Measurements from ENCODE around the gene ZSWIM5. TPM values are rescaled to one million over a fixed set of nuclear protein-coding genes. Genes with fewer than 3 reads are reported as not detected.

ZSWIM5 gene
- total and polyA plus RNA-seq, 7 experiments from 2014 or later = 0.17 to 3.6 (median 2.0) TPM

DNA sequence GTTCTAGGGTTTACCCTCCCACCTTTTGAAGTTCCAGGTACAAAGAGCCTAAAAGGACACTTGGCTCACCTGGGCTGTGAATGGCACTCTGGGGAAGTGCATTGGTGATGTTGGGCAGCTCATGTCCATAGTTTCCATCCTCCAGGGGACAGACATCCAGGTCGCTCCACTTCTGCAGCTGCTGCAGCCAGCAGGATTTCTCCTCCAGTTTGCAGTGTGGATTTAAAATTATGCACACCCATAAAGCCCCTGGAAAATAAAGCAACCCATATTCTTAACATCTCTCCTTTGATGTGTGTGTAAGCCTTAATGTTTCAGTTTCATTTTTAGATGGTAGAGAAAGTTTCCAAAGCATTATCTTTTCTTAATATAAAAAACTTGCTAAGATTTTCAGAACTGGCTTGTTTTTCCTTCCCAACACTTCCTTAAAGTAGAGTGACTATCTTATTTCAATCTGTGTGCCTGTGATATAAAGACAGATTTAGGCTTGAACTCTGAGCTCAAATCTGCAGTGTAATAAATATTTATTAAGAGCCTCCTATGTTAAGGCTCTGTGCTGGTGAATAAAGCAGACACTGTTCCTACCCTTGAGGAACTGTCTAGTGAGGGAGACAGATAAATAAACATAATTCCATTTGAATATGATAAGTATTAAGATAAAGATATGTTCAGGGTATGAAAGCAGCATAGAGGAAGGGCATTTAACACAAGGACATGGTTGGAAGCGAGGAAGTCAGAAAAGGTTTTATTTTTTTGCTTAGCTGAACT, 155.2 kb downstream of the ZSWIM5 start:
- intact Hi-C loops (cut with micrococcal nuclease) = loop anchor here (2.0 to 10.0 kb wide), 2 partner anchors 154 to 156 kb away; partner anchors contain the start of gene ZSWIM5 (in 2 of the 2)
- Histone ChIP-seq H3K4me3 (ENCODE audit: low read length) (peak overlapping the region; percentile 38), H3K36me3 (ENCODE audit: control insufficient read depth in 2 of 3, insufficient read depth in 3 of 3, low read length in 3 of 3) (no peaks in the 10 kb centered on the region), H3K27ac (ENCODE audit: low read depth, low read length) (peak overlapping the region; percentile 65), H3K27me3 (ENCODE audit: control insufficient read depth in 2 of 2, insufficient read depth in 2 of 2, low read length in 2 of 2) (no peaks in the 10 kb centered on the region), H3K9me3 (ENCODE audit: control insufficient read depth in 2 of 3, low read length in 3 of 3) (no peaks in the 10 kb centered on the region), H3K4me1 (ENCODE audit: control insufficient read depth in 2 of 2, insufficient read depth in 2 of 2, low read length in 2 of 2) (peaks cover 4% of the 10 kb centered on the region in 2 donors)
- Mint-ChIP-seq H3K9me3 (no peaks in the 10 kb centered on the region), H3K4me3 (peak overlapping the region; percentile 59 to 86 (median 81)), H3K27ac (peak overlapping the region in 8 of 9 donors; percentile 57 to 95 (median 90)), H3K36me3 (peaks cover 0 to 8% (median 0%) of the 10 kb centered on the region in 5 donors), H3K4me1 (peaks cover 9 to 25% (median 18%) of the 10 kb centered on the region in 7 donors), H3K27me3 (no peaks in the 10 kb centered on the region)
- peak; percentile 54 for ATAC-seq
- CTCF ChIA-PET = interaction anchor here (0.7 to 0.8 kb wide), 2 partner anchors 32 to 284 kb away, joined by 3 to 5 read pairs; no protein-coding TSS in a partner anchor
- POLR2A ChIA-PET = interaction anchor here (0.9 to 1.7 kb wide), 4 partner anchors 39 to 329 kb away, joined by 3 to 4 read pairs (median 4); partner anchors contain the start of genes MUTYH, TOE1 and UROD
- peak in 7 of 9 donors; percentile 11 to 41 (median 34) for DNase-seq

DNA sequence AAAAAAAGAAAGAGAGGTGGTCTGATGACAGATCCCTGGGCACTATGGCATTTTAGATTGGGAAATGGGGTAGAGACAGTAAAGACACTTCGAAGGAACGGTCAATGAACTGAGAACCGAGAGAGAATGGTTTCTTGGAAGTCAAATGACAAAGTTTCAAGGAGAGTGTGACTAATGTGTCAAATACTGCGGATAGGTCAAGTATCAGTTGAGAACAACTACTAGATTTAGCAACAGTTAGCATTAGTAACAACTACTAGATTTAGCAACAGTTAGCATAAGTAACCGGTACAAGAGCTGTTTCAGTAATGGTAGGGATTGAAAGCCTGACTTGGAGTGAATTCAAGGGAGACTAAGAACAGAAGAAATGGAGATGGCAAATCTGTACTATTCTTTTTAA, 159.4 kb downstream of the ZSWIM5 start:
- Mint-ChIP-seq H3K27me3 (no peaks in the 10 kb centered on the region), H3K4me3 (no peak overlapping the region), H3K4me1 (peaks cover 9 to 25% (median 18%) of the 10 kb centered on the region in 7 donors), H3K36me3 (peaks cover 0 to 11% (median 6%) of the 10 kb centered on the region in 5 donors), H3K9me3 (no peaks in the 10 kb centered on the region), H3K27ac (no peak overlapping the region)
- Histone ChIP-seq H3K4me3 (ENCODE audit: low read length) (no peak overlapping the region), H3K36me3 (ENCODE audit: control insufficient read depth in 2 of 3, insufficient read depth in 3 of 3, low read length in 3 of 3) (no peaks in the 10 kb centered on the region), H3K4me1 (ENCODE audit: control insufficient read depth in 2 of 2, insufficient read depth in 2 of 2, low read length in 2 of 2) (peaks cover 4% of the 10 kb centered on the region in 2 donors), H3K27ac (ENCODE audit: low read depth, low read length) (no peak overlapping the region), H3K27me3 (ENCODE audit: control insufficient read depth in 2 of 2, insufficient read depth in 2 of 2, low read length in 2 of 2) (no peaks in the 10 kb centered on the region), H3K9me3 (ENCODE audit: control insufficient read depth in 2 of 3, low read length in 3 of 3) (no peaks in the 10 kb centered on the region)
- ChIA-PET POLR2A (no interaction called here), CTCF (no interaction called here)
- intact Hi-C loops (cut with micrococcal nuclease) = no loop called here
- DNase-seq (no peak), ATAC-seq (no peak)

DNA sequence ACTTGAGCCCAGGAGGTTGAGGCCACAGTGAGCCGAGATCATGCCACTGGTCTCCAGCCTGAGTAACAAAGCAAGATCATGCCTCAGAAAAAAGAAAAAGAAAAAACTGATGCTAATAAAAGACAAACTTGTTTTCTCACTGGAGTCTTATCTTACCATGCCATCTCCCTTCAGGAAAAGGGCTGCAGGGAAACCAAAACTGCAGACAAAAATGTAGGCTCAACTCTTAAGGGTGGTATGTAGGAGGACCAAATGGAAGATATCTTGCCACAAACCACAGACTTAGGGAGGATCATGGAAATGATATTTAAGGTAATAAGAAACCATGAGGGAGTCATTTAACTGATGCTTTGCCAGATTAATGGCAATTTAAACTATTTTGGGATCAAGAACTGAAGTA, 161.5 kb downstream of the ZSWIM5 start:
- ChIA-PET POLR2A (no interaction called here), CTCF (no interaction called here)

DNA sequence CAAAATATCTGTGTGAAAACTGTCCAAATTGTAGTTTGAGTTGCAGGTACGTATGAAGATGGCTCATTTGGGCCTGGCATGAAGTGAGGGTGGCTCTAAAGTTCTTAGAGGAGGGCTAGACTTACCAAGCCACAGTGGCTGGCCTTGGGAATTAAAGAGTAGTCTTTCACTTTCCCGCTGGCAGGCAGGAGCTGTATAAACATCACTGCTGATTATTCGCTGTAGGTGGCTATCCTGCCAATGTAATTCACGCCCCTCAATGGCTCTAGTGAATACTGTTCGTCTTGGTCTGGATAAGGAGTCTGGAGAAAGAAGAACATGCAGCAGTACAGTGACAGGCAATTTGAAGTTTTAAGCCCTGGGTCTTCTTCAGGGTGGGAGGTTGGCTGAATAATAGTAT, 163.3 kb downstream of the ZSWIM5 start:
- no peak overlapping the region for H3K4me3 ChIP-seq (ENCODE audit: low read length)
- no peaks in the 10 kb centered on the region for H3K27me3 ChIP-seq (ENCODE audit: control insufficient read depth in 2 of 2, insufficient read depth in 2 of 2, low read length in 2 of 2)
- Mint-ChIP-seq H3K27ac (no peak overlapping the region), H3K4me3 (no peak overlapping the region), H3K9me3 (no peaks in the 10 kb centered on the region), H3K27me3 (no peaks in the 10 kb centered on the region), H3K4me1 (no peaks in the 10 kb centered on the region), H3K36me3 (peaks cover 0 to 18% (median 9%) of the 10 kb centered on the region in 5 donors)
- CTCF ChIA-PET = no interaction called here
- DNase-seq = no peak
- H3K36me3 ChIP-seq (ENCODE audit: control insufficient read depth in 2 of 3, insufficient read depth in 3 of 3, low read length in 3 of 3) = no peaks in the 10 kb centered on the region
- intact Hi-C loops (cut with micrococcal nuclease) = no loop called here
- no peaks in the 10 kb centered on the region for H3K4me1 ChIP-seq (ENCODE audit: control insufficient read depth in 2 of 2, insufficient read depth in 2 of 2, low read length in 2 of 2)
- H3K27ac ChIP-seq (ENCODE audit: low read depth, low read length) = no peak overlapping the region
- POLR2A ChIA-PET = no interaction called here
- H3K9me3 ChIP-seq (ENCODE audit: control insufficient read depth in 2 of 3, low read length in 3 of 3) = no peaks in the 10 kb centered on the region
- ATAC-seq = no peak

More for the DNA sequence above, 161.5 kb downstream of the ZSWIM5 start:
- Mint-ChIP-seq H3K9me3 (no peaks in the 10 kb centered on the region), H3K27ac (no peak overlapping the region), H3K4me1 (peaks cover 0 to 9% (median 5%) of the 10 kb centered on the region in 7 donors), H3K36me3 (peaks cover 0 to 15% (median 6%) of the 10 kb centered on the region in 5 donors), H3K27me3 (no peaks in the 10 kb centered on the region), H3K4me3 (no peak overlapping the region)
- Histone ChIP-seq H3K9me3 (ENCODE audit: control insufficient read depth in 2 of 3, low read length in 3 of 3) (no peaks in the 10 kb centered on the region), H3K27me3 (ENCODE audit: control insufficient read depth in 2 of 2, insufficient read depth in 2 of 2, low read length in 2 of 2) (no peaks in the 10 kb centered on the region), H3K27ac (ENCODE audit: low read depth, low read length) (no peak overlapping the region), H3K36me3 (ENCODE audit: control insufficient read depth in 2 of 3, insufficient read depth in 3 of 3, low read length in 3 of 3) (no peaks in the 10 kb centered on the region), H3K4me3 (ENCODE audit: low read length) (no peak overlapping the region), H3K4me1 (ENCODE audit: control insufficient read depth in 2 of 2, insufficient read depth in 2 of 2, low read length in 2 of 2) (no peaks in the 10 kb centered on the region)
- intact Hi-C loops (cut with micrococcal nuclease) = no loop called here
- DNase-seq (no peak), ATAC-seq (no peak)

DNA sequence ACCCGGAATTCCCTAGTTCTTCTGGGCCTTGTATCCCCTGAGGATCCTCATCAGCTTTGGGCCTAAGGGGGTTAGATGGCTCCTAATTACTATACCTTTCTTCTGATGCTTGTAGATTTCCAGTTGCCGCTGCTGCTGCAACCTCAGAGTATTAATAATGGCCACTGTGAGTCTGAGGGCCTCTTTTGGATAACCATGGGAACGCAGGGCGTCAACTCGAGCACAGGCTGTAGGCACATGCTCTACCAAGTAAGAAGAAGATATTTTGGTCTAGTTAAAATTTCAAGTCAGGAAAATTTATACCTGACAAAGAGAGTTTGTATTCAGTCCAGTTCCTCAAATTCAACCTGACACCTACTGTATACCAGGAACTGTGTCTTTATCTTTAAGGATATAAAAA, 166.1 kb downstream of the ZSWIM5 start:
- Mint-ChIP-seq H3K27ac (no peak overlapping the region), H3K4me1 (peaks cover 0 to 7% (median 0%) of the 10 kb centered on the region in 7 donors), H3K36me3 (peaks cover 0 to 28% (median 11%) of the 10 kb centered on the region in 5 donors), H3K4me3 (no peak overlapping the region), H3K27me3 (no peaks in the 10 kb centered on the region), H3K9me3 (no peaks in the 10 kb centered on the region)
- Histone ChIP-seq H3K4me3 (ENCODE audit: low read length) (no peak overlapping the region), H3K36me3 (ENCODE audit: control insufficient read depth in 2 of 3, insufficient read depth in 3 of 3, low read length in 3 of 3) (no peaks in the 10 kb centered on the region), H3K27ac (ENCODE audit: low read depth, low read length) (no peak overlapping the region), H3K4me1 (ENCODE audit: control insufficient read depth in 2 of 2, insufficient read depth in 2 of 2, low read length in 2 of 2) (no peaks in the 10 kb centered on the region), H3K9me3 (ENCODE audit: control insufficient read depth in 2 of 3, low read length in 3 of 3) (no peaks in the 10 kb centered on the region), H3K27me3 (ENCODE audit: control insufficient read depth in 2 of 2, insufficient read depth in 2 of 2, low read length in 2 of 2) (no peaks in the 10 kb centered on the region)
- ATAC-seq = no peak
- ChIA-PET CTCF (no interaction called here), POLR2A (interaction anchor here (0.8 kb wide), 1 partner anchor 261 kb away, joined by 3 read pairs; no protein-coding TSS in a partner anchor)
- DNase-seq = no peak
- intact Hi-C loops (cut with micrococcal nuclease) = no loop called here

DNA sequence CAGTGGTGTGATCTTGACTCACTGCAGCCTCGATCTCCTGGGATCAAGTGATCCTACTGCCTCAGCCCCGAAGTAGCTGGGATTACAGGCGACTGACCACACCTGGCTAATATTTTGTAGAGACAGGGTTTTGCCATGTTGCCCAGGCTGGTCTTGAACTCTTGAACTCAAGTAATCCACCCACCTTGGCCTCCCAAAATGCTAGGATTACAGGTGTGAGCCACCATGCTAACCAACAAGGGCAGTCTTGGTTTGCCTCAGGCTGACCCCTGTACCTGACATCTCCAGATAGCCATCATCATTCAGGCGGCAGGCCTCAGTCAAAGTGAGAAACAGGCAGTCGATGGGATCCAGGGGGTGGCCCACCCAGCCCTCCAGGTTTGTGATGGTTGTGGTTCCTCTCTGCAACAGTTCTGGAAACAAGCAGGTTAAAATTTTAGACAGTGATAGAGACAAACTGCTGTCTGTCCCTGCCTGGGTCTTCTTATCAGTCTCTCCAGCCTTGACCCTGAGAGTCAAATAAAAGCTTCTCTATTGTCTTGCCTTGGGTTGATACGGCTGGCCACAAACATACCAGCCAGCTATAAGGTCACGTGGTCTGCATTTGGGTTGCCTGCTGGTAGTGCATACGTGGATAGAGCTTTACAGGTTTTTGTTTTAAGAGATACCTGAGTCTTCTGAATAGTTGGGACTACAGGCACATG, 167.6 kb downstream of the ZSWIM5 start:
- H3K27me3 Mint-ChIP-seq = no peaks in the 10 kb centered on the region
- intact Hi-C loops (cut with micrococcal nuclease) = no loop called here

More for the DNA sequence above, 167.6 kb downstream of the ZSWIM5 start:
- Mint-ChIP-seq H3K4me1 (peaks cover 0 to 7% (median 0%) of the 10 kb centered on the region in 7 donors), H3K36me3 (peaks cover 0 to 35% (median 11%) of the 10 kb centered on the region in 5 donors), H3K4me3 (no peak overlapping the region), H3K9me3 (no peaks in the 10 kb centered on the region), H3K27ac (no peak overlapping the region)
- H3K4me1 ChIP-seq (ENCODE audit: control insufficient read depth in 2 of 2, insufficient read depth in 2 of 2, low read length in 2 of 2) = no peaks in the 10 kb centered on the region
- no peak overlapping the region for H3K27ac ChIP-seq (ENCODE audit: low read depth, low read length)
- H3K27me3 ChIP-seq (ENCODE audit: control insufficient read depth in 2 of 2, insufficient read depth in 2 of 2, low read length in 2 of 2) = no peaks in the 10 kb centered on the region
- H3K4me3 ChIP-seq (ENCODE audit: low read length) = no peak overlapping the region
- CTCF ChIA-PET = no interaction called here
- H3K9me3 ChIP-seq (ENCODE audit: control insufficient read depth in 2 of 3, low read length in 3 of 3) = no peaks in the 10 kb centered on the region
- DNase-seq (no peak), ATAC-seq (no peak)
- POLR2A ChIA-PET = no interaction called here
- H3K36me3 ChIP-seq (ENCODE audit: control insufficient read depth in 2 of 3, insufficient read depth in 3 of 3, low read length in 3 of 3) = no peaks in the 10 kb centered on the region
